ENCODE data around the gene TOR2A. TPM values are rescaled to one million over a fixed set of nuclear protein-coding genes. Genes with fewer than 3 reads are reported as not detected.

TOR2A gene
- total and polyA plus RNA-seq, 9 of the 15 experiments (the other 6 are each of a cell fraction or from before 2014, with no cell fraction given) = 0.80 to 25.9 (median 11.1) TPM

- ATAC-seq (no peak), FAIRE-seq (no peak), DNase-seq (ENCODE audit: extremely low read depth in 1 of 4, low spot score in 3 of 4) (no peak)
- Histone ChIP-seq H3K4me2 (ENCODE audit: insufficient read depth, low read length) (no peak overlapping the region), H2AFZ (ENCODE audit: low read depth, low read length) (no peak overlapping the region), H3K9me3 (replicated peaks; ENCODE audit: control insufficient read depth, insufficient read depth, low read depth, low read length) (no peaks in the 10 kb centered on the region), H3K9me1 (ENCODE audit: control insufficient read depth, insufficient read depth, low read length) (no peaks in the 10 kb centered on the region), H3K4me1 (replicated peaks in 1 of 2; ENCODE audit: control insufficient read depth in 2 of 2, insufficient read depth in 2 of 2, low read length in 2 of 2) (no peaks in the 10 kb centered on the region), H3K27me3 (ENCODE audit: control insufficient read depth in 2 of 2, insufficient read depth in 2 of 2, low read length in 2 of 2) (no peaks in the 10 kb centered on the region), H3K36me3 (ENCODE audit: control insufficient read depth, insufficient read depth, low read length) (peaks cover 5% of the 10 kb centered on the region; the same call in 1 of the 3 replicates), H3K9ac (ENCODE audit: insufficient read depth in 1 of 2, low read depth in 2 of 2, low read length in 2 of 2) (no peak overlapping the region), H3K27ac (ENCODE audit: extremely low read depth, low read depth, low read length) (no peak overlapping the region), H4K20me1 (replicated peaks; ENCODE audit: control insufficient read depth, insufficient read depth, low read length) (no peaks in the 10 kb centered on the region), H3K4me3 (no peak overlapping the region), H3K79me2 (ENCODE audit: control insufficient read depth, insufficient read depth, low read length) (no peaks in the 10 kb centered on the region)
- ChIA-PET POLR2A (interaction anchor here (0.6 kb wide), 1 partner anchor 17 kb away, joined by 3 read pairs; the partner anchor contains the start of gene CFAP157), CTCF (ENCODE audit: low intra/inter-chr PET ratio) (no interaction called here)
- no TSS peak for BruUV-seq (replicated peaks)
- WGBS (ENCODE audit: insufficient coverage, low coverage, missing lambda C conversion rate) = 79% methylated on average over 10 of the region's 10 CpGs
- intact Hi-C loops (cut with micrococcal nuclease) = no loop called here
- in situ Hi-C loops (cut with MboI) = no loop called here
- TF ChIP-seq ZBTB5 (IDR thresholded peaks at IDR 0.05) = no peak
- no peak for TF ChIP-seq L3MBTL2 (IDR thresholded peaks at IDR 0.05)
- no peak for TF ChIP-seq POLR3G (IDR thresholded peaks at IDR 0.05; ENCODE audit: extremely low read depth, insufficient read length, insufficient replicate concordance)
- TF ChIP-seq TFE3 (CRISPR knock-in tag; IDR thresholded peaks at IDR 0.05) = no peak
- no peak for TF ChIP-seq ARHGAP35 (IDR thresholded peaks at IDR 0.05; ENCODE audit: partially characterized antibody)
- TF ChIP-seq ZNF408 (CRISPR knock-in tag; IDR thresholded peaks at IDR 0.05; ENCODE audit: low read depth) = no peak
- TF ChIP-seq ZNF785 (CRISPR knock-in tag; IDR thresholded peaks at IDR 0.05) = no peak
- TF ChIP-seq CBFA2T3 (IDR thresholded peaks at IDR 0.05) = no peak
- TF ChIP-seq RREB1 (CRISPR knock-in tag; IDR thresholded peaks at IDR 0.05) = no peak
- TF ChIP-seq ZNF311 (CRISPR knock-in tag; IDR thresholded peaks at IDR 0.05) = no peak
Measured at GRCh38 chr9:127690735-127691134, 44.4 kb downstream of the TOR2A start.
